Central memory CD4-positive, alpha-beta T cell (primary cell): ENCODE measurements around the gene AP3D1.

ENCODE experiments used
- DNase-seq: peaks from one replicate; pipeline ENCODE4 v3.0.0; 2022

AP3D1 gene

DNA sequence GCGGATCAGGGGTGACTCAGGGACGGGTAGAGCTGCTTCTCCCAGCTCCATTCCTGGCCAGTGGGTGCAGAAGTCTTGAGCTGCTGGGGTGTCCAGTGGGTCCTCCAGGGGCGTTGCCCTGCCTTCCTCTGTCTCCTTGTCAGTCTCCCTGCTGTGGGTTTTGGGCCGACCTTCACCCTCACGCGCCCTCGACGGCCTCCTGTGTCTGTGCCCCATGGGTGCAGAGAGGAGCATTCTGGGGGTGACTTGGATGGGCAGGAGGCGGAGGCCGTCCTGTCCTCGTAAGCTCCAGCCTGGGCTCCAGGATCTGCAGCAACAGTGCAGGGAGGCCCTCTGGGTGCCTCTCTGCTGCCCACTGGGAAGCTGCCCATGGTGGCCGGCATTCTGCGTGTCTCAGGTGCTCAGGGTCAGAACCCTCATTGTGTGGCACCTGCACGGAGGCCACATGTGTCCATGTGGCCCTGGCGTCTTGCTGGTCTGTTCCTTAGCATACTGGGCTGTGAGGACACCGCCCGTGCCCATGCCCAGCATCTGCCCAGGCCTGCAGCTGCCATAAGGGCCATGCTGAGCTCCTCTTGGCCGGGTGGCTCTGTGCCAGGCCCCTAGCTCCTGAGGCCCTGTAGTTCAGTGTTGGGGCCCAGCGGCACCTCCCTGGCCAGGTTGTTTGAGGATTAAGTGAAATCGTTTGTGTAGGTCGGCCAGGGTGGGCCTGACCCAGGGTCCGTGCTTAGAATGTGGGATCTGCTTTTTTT, 29.7 kb upstream of the AP3D1 start:
- DNase-seq: no peak

DNA sequence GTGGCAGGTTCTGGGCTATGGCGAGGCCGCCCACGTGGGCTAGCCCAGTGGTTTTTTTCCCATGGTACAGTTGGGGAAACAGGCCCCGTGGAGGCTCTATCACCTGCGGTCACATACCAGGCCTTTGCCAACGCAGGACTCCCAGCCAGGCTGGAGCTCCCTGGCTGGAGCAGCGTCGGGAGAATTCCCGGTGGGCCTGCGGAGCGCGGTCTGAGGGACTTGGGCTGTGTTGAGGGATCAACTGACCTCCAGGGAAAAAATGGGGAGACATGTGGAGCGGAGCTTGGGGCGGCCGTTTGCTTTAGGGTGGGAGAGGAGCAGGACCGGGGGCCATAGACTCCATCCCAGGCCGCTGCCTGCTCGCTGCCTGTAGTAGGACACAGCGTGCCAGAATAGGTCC, 28.7 kb upstream of the AP3D1 start:
- DNase-seq: no peak

DNA sequence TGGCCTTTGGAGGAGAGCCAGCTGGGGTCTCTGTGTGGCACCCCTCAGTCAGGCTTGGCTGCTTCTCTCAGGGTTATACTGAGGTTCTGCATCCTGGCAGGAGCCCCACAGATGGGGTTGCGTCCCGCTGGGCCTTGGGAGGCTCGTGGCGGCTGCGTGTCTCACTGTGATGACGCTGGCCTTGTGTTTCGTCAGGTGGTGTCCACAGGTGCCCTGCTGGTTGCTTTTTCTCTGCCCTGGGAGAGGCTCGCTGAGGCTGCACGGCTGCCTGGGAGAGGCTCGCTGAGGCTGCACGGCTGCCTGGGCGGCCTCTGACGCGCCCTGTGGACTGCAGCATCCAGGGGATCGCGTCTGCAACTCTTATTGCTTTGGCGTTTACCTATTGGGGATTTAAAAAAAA, 27.7 kb upstream of the AP3D1 start:
- DNase-seq: no peak

DNA sequence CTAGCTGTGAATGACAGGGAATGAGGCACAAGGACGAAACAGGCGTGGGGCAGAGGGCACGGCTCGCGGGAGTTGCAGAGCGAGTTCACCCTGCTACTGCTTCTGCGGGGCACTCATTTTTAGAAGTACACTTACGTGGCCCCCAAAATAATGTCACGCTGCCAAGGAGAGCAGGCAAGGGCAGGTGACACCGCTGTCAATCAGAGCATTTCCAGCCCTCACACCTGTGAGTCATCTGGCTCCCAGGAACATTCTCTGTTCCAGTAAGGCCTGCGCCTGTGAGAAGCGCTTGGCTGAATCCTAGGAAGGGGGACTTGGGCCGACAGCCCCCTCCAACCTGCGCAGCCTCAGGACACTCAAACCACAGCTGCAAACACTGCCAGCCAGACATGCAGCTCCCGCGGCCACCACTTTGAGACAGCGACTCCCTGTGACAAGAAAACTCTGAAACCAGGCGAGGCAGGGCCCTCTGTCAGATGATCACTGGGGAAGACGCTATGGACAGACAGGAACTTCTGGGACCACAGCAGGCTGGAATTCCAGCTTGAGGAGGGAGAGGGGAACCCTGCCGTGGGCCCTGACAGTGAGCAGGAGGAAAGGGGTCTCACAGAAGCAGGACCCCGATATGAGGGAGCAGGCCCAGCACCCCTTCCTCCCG, 25.1 kb upstream of the AP3D1 start:
- DNase-seq: no peak

DNA sequence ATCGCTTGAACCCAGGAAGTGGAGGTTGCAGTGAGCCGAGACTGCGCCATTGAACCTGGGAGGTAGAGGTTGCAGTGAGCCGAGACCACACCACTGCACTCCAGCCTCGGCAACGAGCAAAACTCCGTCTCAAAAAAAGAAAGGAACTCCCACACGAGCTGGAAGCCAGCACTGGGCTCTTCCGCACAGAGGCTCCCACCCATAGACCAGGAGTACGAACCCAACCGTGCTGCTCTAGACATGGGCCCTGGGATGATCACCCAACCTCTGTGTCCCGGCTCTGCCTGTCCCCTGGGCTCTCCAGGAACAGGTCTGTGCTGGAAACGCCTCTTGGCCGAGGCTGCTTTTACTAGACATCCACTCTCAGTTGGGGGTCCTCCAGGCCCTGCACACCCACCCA, 24.4 kb upstream of the AP3D1 start:
- no peak for DNase-seq

DNA sequence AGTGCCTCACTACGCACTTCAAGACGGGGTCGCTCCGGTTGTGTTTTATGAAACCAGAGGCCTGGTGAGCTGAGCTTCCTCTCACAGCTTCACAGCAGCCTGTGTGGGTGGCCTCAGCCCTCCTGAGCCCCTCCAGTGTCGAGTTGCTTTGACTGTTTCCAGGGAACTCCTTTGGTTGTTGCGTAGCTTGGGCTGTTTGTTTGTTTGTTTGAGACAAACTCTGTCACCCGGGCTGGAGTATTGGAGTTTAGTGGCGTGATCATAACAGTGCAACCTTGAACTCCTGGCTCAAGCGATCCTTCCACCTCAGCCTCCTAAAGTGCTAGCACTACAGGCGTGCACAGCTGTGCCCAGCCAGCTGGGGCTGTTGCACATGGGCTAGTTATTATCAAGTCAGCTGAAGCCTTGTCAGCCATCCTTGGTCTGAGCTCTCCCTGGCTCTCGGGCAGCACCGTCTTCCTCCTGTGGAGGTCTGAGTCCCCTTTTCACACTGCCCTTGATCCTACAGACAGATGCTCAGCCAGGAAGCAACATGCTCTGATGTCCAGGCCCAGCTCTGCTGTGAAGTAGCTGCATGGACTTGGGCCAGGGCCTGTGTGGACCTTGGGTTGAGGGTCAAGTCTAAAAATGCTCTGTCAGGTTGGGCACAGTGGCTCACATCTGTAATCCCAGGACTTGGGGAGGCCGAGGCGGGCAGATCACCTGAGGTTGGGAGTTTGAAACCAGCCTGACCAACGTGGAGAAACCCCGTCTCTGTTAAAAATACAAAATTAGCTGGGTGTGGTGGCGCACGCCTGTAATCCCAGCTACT, 22.6 kb upstream of the AP3D1 start:
- DNase-seq: no peak

DNA sequence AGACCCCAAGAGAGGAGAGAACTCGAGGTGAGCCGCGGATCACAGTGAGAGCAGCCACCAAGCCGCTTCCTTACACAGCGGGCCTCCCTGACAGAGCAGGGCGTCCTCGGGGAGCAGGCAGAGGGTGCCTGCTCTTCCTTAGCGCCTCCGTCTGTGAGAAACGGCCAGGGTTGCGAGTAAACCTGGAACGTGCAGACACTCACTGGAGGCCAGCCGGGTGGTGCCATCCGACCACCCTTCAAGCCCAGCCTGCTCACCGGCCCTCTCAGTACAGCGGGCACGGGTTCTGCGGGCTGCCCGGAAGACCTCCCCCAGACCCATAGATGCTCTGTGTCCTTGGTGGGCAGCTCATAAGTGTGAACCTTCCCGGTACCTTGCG, 22.0 kb upstream of the AP3D1 start:
- DNase-seq: no peak

DNA sequence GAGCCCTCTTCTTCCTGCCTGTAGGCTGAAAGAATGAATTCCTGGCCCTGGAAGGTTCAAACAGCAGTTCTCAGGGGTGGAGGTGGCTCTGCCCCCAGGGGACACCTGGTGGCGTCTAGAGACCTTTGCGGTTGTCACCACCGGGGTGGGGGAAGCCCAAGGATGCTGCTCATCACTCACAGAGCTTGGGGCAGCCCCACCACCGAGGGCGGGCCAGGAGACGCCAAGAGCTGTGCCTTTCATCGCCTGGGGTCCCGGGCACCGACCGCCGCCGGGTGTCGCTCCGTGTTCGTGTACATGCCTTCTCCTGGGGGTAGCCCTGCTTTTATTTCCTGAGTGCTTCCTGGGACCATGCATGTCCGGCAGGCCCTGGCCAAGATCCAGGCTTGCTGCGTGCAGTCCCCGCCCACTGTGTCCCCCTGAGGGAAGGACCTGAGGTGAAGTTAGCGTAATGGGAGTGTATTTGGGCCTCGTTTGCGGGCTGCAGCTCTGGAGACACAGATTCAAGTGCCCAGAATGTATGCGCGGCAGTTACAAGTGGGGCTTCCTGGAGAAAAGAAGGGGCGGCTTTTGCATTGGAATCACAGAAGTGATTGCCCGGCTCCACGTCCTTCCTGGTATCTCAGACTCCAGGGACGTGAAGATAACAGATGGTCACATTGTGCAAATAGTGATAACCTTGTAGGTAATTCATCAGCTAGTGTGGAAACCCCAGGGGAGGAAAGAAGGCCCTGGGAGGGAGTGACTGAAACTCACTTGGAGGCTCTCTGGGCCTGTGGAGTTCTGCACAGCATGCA, 20.2 kb upstream of the AP3D1 start:
- DNase-seq: peak; percentile 77

DNA sequence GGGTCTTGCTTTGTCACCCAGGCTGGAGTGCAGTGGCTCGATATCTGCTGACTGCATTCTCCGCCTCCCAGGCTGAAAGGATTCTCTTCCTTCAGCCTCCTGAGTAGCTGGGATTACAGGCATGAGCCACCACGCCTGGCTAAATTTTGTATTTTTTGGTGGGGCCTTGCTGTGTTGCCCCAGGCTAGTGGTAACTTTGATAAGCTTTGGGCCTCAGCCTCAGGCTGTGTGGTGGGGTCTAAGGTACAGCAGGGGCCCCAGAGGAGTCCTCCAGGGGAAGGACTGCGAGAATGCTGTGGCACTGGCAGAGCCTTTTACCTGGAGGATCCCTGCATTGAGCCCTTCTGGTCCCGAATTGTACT, 19.6 kb upstream of the AP3D1 start:
- DNase-seq: no peak

DNA sequence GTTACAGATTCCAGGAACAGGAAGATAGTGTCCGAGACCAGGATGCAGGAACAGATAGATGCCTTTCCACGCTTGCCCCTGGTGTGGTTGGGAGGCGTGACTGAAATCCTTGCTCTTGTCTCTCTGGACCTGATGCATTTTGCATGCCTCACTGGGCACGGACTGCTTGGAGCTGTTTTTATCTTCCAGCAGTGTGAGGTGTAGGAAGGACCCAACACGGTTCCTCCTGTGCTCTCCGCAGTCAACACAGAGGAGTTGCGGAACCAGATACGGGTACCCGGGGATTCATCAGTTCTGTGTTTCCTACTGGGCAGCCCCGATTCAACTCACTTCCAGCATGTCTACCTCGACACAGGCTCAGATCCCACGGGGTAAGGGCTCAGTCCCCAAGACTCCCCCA, 18.9 kb upstream of the AP3D1 start:
- DNase-seq: no peak

DNA sequence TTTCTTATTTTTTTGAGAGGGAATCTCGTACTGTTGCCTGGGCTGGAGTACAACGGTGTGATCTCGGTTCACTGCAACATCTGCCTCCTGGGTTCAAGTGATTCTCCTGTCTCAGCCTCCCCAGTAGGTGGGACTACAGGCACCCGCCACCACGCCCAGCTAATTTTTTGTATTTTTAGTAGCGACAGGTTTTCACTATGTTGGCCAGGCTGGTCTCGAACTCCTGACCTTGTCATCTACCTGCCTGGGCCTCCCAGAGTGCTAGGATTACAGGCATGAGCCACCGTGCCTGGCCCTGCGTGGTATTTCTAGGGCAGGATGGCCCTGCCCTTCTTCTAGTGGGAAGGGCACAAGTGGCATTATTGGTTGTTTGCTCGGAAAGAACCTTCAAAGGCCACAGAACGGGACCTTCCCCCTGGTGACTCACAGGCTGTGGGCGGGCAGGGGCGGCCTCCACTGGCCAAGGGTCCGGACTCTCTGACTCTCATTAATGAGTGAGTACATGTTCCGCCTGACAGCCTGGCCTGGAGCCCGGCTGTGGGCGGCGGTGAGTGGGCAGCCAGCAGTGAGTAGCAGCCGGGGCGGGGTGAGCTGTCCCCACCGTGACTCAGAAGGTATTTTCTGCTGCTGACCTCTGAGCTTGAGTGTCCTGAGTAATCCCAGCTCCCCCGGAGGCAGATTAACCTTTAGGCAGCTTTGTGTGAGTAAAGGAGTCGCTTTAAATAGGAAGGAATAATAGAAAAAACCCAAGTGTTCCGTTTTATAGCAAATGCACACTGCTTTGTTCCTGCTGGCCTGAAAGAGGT, 17.5 kb upstream of the AP3D1 start:
- no peak for DNase-seq

DNA sequence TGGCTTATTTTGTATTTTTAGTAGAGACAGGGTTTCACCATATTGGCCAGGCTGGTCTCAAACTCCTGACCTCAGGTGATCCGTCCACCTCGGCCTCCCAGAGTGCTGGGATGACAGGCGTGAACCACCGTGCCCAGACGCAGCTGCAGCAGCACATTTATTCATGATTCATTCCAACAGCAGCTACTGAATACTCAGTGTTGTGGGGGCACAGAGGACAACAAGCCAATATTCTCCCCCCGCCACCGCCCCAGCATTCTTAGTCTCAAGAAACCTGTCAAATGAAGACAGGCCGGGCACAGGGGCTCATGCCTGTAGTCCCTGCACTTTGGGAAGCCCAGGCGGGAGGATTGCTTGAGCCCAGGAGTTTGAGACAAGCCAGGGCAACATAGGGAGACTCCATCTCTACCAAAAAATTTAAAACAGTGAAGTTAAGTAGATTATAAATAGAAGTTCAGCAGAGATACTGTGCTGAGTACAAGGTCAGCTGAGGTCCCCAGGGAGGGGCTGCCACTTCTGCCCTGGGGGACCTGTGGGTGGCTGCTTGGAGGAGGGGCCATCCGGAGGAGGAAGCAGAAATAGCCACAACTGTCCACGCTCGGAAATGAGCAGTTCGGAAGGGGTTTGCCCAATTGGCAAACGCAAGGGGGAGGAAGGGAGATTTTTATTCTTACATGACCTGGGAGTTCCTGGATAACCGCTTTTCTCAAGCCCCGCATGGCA, 16.7 kb upstream of the AP3D1 start:
- no peak for DNase-seq

DNA sequence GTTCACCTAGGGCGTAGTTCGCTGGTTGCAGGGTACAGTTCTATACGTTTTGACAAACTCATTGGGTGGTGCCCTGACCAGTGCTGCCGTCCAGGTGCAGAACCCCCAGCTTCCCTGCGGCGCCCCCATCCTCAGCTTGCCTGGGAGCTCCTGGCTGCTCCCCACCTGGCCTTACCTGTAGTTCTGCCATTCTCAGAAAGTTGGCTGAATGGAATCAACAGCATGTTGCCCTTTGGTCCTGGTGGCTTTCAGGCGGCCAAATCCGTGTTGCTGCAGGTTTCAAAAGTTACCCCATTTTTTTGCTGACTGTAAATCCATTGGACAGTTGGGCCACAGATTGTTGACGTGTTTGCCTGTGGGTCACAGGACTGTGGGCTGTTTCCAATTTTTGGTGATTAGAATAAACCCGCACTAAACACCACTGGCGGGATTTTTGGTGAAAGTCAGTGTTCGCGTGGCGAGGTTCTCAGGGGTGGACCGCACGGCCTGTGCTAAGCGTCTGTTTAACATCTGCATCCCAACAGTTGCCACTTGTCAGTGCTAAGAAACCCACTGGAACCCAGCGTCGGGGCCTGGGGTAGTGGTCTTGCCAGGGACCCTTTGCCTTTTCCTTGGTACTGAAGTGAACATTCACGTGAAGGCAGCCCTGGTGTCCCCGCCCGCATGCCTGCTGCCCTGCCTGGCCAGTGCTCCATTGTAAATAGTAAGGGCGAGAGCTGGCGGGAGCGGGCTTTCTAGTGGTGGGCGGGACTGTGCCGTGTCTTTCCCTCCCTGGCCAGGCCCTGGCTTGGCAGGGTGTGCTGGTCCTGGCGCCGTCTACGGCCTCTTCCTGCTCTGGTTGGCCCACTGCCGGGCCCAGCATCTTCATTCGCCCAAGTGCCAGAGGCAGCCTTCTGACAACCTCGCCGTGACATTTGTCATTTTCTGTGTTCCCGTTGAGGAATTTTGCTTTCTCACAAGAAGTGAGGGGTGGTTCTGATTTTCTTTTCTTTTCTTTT, 15.7 kb upstream of the AP3D1 start:
- no peak for DNase-seq

DNA sequence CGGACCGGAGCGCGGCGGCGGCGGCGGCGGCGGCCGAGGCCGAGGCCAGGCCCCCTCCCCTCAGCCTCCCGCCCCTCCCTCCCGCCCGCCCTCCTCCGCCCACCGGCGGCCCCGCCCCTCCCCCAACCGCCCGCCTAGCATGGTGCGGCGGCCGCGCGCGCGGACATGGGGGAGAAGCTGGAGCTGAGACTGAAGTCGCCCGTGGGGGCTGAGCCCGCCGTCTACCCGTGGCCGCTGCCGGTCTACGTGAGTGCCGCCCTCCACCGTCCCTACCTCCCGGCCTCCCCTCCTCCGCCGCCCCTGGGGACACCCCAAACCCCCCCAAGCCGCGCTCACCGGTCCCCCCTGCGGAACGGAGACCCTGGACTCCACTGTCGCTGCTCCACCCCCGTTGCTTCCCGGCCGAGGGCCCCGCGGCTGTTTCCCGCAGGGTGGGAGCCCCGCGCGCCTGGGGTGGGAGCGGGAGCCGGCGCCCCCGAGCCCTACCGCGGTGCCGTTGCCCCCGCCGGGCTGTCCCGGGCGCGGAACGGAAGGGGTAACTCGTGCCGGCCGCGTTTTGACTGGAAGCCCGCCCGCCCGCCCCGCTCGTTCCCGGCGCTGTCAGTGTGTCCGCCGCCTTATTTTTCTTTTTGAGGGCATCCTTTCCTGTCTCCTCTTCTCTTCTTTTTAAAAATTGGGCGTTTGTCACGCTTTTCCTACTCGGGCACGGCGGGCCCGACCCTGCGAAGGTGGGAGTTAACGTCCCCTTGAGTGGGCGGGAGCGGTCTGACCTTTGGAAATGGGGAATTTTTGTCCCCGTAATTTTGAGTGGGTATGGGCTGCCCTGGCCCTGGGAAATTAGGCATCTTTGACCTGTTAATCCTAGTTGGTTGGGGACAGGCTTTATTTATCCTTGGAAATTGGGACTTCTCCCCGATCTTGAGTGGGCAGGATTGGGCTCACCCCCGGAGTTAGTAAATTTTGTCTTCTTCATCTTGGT, 12.9 kb upstream of the AP3D1 start:
- DNase-seq: peak; percentile 31

DNA sequence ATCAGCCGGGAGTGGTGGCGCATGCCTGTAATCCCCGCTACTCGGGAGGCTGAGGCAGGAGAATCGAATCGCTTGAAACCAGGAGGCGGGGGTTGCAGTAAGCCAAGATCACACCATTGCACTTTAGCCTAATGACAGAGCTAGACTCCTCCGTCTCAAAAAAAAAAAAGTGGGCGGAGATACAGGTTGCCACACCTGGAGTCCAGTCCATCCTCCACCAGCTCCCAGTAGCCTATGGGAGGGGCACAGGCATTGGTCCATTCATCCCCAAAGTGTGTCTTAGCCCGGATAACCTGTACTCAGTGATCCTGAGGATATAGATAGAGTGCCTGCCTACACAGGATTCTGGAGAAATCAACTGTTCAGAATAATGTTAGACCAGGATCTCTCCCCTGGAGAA, 9.0 kb upstream of the AP3D1 start:
- no peak for DNase-seq

DNA sequence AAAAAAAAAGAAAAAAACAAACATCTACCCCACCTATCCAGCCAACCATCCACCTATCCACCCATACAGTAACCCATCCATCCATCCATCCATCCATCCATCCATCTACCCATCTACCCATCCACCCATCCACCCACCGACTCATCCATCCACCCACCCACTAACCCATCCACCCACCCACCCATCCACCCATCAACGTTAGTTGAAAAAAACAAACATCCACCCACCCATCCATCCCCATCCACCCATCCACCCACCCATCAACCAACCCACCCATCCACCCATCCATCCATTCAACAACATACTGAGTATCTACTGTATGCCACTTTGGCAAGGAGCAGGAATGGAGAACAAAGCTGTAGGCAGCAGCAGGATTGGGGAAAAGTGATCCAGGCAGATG, 6.1 kb upstream of the AP3D1 start:
- DNase-seq: no peak

DNA sequence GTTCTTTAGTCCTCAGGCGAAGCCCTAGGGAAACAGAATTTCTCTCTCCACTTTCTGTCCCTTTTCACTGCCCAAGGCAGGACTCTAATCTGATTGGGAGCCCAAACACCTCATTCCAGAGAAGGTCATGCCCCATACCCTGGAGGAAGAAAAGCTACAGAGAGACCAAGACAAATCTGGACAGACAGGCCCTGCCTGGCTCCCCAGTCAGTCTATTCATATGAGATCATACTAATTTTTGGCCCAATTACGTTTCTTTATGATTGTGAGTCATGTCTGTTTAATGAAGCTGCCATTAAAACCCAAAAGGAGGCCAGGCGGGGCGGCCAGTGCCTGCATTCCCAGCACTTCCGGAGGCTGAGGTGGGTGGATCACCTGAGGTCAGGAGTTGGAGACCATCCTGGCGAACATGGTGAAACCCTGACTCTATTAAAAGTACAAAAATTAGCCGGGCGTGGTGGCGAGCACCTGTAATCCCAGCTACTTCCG, 3.3 kb upstream of the AP3D1 start:
- DNase-seq: no peak

DNA sequence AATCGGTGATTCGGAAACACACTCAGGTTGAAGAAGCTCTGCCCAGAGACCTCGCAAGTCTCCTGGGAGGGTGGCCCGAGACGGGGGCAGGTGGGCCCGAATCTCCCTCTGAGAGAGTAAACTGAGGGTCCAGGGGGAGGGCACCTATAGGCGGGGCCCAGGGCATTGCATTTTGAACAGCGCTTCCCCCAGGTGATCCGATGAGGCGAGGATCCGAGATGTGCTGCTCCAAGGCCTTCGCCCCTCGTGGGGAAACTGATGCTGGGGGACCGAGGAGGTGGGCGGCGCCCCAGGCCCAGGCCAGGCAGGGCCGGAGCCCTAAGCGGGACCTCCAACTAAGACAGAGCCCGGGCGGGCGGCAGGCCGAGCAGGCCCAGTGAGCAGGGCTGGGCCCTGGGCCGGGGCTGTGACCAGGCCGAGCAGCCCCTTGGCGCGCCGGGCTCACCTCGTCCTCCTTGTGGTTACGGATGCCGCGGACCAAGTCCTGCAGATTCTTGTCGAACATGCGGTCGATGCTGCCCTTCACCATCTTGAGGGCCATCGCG, 500 bp downstream of the AP3D1 start:
- no peak for DNase-seq
